ENCODE data around the gene DHX58. TPM values are rescaled to one million over a fixed set of nuclear protein-coding genes. Genes with fewer than 3 reads are reported as not detected.
A peak's percentile ranks its signal among the peaks of the same experiment; 100 is the strongest.

The DHX58 gene
- total RNA-seq, 1 experiment from 2014 or later, result 9.7 TPM

DNA sequence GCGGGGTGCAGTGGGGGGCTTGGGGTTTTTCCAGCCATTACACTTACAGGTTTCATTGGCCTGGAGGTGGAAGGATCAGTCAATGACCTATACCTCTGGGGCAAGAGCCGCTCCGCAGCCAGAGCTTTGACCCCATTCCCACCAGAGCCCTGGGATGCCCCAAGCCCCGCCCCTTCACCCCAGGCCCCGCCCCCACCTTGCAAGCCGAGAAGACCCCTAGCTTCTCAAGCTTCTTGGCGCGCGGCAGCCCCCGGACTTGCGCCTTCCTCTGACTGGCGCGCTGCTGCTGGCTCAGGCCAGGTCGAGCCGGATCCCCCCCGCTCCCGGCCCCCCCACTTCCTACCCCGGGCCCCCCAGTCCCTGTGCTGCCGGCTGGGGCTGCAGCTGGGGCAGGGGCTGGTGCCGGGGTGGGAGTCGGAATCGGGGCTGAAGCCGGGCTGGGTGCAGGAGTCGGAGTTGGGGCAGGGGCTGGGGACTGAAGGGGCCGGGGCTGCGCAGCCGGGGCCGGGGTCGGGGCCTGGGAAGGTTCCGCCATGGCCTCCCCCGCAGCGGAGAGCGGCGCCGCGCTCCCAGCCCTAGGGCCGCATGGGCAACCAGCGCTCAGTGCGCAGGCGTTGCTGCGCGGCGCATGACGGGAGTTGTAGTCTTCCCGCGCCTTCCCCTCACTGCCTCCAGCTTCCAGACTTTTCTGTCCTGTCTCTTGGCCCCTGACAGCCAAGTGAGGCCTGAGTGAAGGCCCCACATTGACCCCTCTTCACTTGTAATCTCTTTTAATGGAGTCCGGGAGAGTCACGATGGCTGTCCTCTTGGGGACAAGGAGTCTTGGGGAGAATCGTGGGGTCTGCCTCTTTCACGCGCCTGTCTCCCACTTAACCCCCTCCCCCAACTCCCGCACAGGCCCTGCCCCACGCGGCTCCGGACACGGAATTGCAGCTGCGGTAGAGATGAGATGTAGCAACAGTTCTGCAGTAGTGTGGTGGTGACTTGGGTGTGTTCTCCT is 8.6 kb upstream of the DHX58 start, which contains the start of gene KAT2A:
TSS of gene KAT2A (minus strand) at position 598 of the 1,000 bp plus-strand sequence. CDS start at position 535, 63 bp downstream.
- Histone ChIP-seq H3K27ac (ENCODE audit: low read length) (peak within 1 kb of the TSS; percentile 69), H3K36me3 (ENCODE audit: control insufficient read depth, insufficient read depth, low read length) (no peaks in the 10 kb centered on the region)
- CTCF ChIA-PET, result no interaction called here

DNA sequence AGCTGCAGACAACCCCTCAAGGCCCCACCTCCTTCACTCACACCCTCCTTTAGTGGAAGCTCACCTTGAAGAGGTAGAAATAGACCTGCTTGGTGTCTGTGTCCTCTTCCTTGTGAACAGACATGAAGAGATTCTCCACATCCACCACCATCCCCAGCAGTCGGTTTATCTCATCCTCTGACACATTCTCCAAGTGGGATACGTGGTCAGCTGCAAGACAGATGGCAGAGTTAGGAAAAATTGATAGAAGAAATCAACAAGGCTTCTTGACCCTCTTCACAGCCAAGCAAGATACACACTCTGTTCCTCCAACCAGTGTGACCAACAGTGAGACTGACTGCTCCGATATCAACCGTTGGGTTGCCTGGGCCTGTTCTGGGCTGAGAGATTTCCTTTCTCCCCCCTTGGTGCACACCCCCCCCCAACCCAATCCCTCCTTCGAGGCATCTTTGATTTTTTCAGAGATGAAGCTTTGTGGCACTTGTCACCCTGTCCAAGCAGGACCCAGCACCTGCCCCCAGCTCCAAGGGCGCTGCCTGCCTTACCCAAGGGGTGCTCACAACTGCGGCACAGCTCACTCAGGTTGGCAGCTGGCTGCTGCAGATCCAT is 7.8 kb upstream of the DHX58 start:
- no peak for ATAC-seq
- H3K27ac ChIP-seq (ENCODE audit: low read length), result peak overlapping the region; percentile 69
- in situ Hi-C loops (cut with HindIII; ENCODE audit: low pct_unique_long_range_greater_than_20kb, low sequenced_read_pairs), result no loop called here

More for the DNA sequence above, 8.6 kb upstream of the DHX58 start, which contains the start of gene KAT2A:
- DNase-seq (ENCODE audit: low read depth, low spot score) (no peak), ATAC-seq (peak; percentile 92)
- Histone ChIP-seq H3K9me3 (ENCODE audit: control insufficient read depth, insufficient read depth, low read depth, low read length) (no peaks in the 10 kb centered on the region), H3K4me3 (ENCODE audit: low read depth in 2 of 2, low read length in 2 of 2) (peak within 1 kb of the TSS; percentile 40 to 49), H3K4me1 (ENCODE audit: control insufficient read depth, insufficient read depth, low read length) (peaks cover 7% of the 10 kb centered on the region; the same call in 1 of the 2 replicates), H3K27me3 (ENCODE audit: control insufficient read depth, insufficient read depth, low read length) (no peaks in the 10 kb centered on the region)
- BruUV-seq (replicated peaks), result no TSS peak
- TF ChIP-seq, protein P1, sequence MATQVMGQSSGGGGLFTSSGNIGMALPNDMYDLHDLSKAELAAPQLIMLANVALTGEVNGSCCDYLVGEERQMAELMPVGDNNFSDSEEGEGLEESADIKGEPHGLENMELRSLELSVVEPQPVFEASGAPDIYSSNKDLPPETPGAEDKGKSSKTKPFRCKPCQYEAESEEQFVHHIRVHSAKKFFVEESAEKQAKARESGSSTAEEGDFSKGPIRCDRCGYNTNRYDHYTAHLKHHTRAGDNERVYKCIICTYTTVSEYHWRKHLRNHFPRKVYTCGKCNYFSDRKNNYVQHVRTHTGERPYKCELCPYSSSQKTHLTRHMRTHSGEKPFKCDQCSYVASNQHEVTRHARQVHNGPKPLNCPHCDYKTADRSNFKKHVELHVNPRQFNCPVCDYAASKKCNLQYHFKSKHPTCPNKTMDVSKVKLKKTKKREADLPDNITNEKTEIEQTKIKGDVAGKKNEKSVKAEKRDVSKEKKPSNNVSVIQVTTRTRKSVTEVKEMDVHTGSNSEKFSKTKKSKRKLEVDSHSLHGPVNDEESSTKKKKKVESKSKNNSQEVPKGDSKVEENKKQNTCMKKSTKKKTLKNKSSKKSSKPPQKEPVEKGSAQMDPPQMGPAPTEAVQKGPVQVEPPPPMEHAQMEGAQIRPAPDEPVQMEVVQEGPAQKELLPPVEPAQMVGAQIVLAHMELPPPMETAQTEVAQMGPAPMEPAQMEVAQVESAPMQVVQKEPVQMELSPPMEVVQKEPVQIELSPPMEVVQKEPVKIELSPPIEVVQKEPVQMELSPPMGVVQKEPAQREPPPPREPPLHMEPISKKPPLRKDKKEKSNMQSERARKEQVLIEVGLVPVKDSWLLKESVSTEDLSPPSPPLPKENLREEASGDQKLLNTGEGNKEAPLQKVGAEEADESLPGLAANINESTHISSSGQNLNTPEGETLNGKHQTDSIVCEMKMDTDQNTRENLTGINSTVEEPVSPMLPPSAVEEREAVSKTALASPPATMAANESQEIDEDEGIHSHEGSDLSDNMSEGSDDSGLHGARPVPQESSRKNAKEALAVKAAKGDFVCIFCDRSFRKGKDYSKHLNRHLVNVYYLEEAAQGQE (IDR thresholded peaks at IDR 0.05; ENCODE audit: insufficient read depth in 1 of 2, low read depth in 2 of 2, low read length in 1 of 2), result no peak
- peak; percentile 65 for TF ChIP-seq POLR2AphosphoS5 (IDR thresholded peaks at IDR 0.05; ENCODE audit: low read depth, low read length)
- POLR2A ChIA-PET, result interaction anchor here (0.6 kb wide), 2 partner anchors 33 to 322 kb away, joined by 3 to 8 read pairs; no protein-coding TSS in a partner anchor
- in situ Hi-C loops (cut with HindIII; ENCODE audit: low pct_unique_long_range_greater_than_20kb, low sequenced_read_pairs) (no loop called here), intact Hi-C loops (cut with micrococcal nuclease; ENCODE audit: unreplicated experiment) (no loop called here)

More for the DNA sequence above, 7.8 kb upstream of the DHX58 start:
- DNase-seq (ENCODE audit: low read depth, low spot score), result no peak
- Histone ChIP-seq H3K4me3 (ENCODE audit: low read depth in 2 of 2, low read length in 2 of 2) (peak overlapping the region; percentile 40 to 49), H3K27me3 (ENCODE audit: control insufficient read depth, insufficient read depth, low read length) (no peaks in the 10 kb centered on the region), H3K9me3 (ENCODE audit: control insufficient read depth, insufficient read depth, low read depth, low read length) (no peaks in the 10 kb centered on the region), H3K36me3 (ENCODE audit: control insufficient read depth, insufficient read depth, low read length) (no peaks in the 10 kb centered on the region), H3K4me1 (ENCODE audit: control insufficient read depth, insufficient read depth, low read length) (peaks cover 7% of the 10 kb centered on the region; the same call in 1 of the 2 replicates)
- TF ChIP-seq, protein P1 (IDR thresholded peaks at IDR 0.05; ENCODE audit: insufficient read depth in 1 of 2, low read depth in 2 of 2, low read length in 1 of 2), result no peak
- TF ChIP-seq, protein P2, sequence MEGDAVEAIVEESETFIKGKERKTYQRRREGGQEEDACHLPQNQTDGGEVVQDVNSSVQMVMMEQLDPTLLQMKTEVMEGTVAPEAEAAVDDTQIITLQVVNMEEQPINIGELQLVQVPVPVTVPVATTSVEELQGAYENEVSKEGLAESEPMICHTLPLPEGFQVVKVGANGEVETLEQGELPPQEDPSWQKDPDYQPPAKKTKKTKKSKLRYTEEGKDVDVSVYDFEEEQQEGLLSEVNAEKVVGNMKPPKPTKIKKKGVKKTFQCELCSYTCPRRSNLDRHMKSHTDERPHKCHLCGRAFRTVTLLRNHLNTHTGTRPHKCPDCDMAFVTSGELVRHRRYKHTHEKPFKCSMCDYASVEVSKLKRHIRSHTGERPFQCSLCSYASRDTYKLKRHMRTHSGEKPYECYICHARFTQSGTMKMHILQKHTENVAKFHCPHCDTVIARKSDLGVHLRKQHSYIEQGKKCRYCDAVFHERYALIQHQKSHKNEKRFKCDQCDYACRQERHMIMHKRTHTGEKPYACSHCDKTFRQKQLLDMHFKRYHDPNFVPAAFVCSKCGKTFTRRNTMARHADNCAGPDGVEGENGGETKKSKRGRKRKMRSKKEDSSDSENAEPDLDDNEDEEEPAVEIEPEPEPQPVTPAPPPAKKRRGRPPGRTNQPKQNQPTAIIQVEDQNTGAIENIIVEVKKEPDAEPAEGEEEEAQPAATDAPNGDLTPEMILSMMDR (IDR thresholded peaks at IDR 0.05), result no peak
- no peak for TF ChIP-seq POLR2AphosphoS5 (IDR thresholded peaks at IDR 0.05; ENCODE audit: low read depth, low read length)
- no peak for TF ChIP-seq SIN3A (IDR thresholded peaks at IDR 0.05; ENCODE audit: borderline replicate concordance, insufficient read depth, low read depth, low read length)
- no peak for TF ChIP-seq TCF7L2 (IDR thresholded peaks at IDR 0.05; ENCODE audit: low read depth, low read length)
- intact Hi-C loops (cut with micrococcal nuclease; ENCODE audit: unreplicated experiment), result no loop called here
- ChIA-PET POLR2A (interaction anchor here (0.6 kb wide), 1 partner anchor 321 kb away, joined by 8 read pairs; no protein-coding TSS in a partner anchor), CTCF (interaction anchor here (0.6 kb wide), 1 partner anchor 10 kb away, joined by 3 read pairs; no protein-coding TSS in a partner anchor)
- BruUV-seq (replicated peaks), result TSS peak; percentile 78
